HPDE6-E6E7 (cell line): ENCODE results near the gene ERBB4.
A peak's percentile ranks its signal among the peaks of the same experiment; 100 is the strongest.
"Not testable (repeated sequence)": the region's sequence is repeated elsewhere in the genome, so short reads cannot be mapped to it uniquely, and the experiment has no call there.

Source experiments
- DNase-seq: peaks from one replicate; pipeline ENCODE4 v3.0.0; 2011; ENCODE audit warnings: missing footprints; ENCODE audit errors: extremely low spot score

ERBB4 gene

GRCh38 chr2:212299943-212300342 is 238.7 kb downstream of the ERBB4 start:
- DNase-seq, result no peak

DNA sequence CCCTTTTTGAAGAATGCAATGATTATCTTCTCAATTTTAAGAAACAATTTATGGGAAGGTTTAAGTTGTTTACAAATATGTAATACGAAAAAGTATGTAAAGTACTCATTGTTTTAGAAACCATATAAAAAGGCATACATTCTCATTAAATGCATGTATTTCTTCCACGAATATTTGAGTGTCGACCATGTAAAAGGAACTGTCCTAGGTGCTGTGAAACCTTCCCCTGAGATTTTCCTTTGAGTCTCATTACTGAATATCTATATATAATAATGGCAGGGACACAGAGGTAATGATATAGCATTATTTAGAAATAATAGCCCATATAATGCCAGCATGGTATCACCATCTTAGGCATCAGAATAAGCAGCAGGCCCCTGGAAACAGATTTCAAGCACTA is 239.3 kb downstream of the ERBB4 start:
- DNase-seq, result no peak

DNA sequence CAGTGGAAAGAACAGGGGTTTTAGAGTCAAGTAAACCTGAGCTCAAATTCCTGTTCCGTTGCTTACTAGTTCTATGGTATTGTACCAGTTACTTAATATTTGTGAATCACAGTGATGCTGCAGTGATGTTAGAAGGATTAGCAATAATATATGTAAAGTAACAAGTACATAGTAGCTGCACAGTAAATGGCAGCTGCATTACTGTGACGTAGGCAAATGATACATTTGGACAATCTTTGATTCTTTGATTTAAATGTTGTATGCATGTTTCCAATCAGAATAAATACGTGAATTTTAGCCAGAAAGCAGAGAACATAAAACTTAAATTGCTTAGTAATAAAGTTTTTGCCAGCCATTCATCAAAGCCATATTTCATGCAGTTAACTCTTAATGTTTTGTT is 243.0 kb downstream of the ERBB4 start:
- no peak for DNase-seq

GRCh38 chr2:212294816-212295215 is 243.8 kb downstream of the ERBB4 start:
- no peak for DNase-seq

- DNase-seq, result no peak
These were observed 249.3 kb downstream of the ERBB4 start for GRCh38 chr2:212289301-212289700.

DNA sequence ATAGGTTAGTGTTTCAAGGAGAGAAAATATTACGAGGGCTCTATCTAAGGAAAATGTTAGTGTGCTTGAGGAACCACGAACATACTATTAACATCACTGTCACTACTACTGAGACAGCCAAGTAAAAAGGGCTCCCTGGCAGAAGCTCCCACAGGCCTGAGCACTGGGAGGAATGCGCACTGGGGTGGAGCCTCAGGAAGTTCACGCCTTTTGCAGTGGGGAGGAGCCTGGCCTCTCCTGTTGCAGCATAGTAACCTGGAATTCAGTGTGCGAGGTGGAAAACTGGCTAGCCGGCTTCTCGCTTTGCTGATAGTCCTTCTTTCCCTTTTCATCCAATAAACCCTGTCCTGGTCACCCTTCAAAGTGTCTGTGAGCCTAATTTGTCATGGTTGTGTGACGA is 250.3 kb downstream of the ERBB4 start:
- no peak for DNase-seq

GRCh38 chr2:212284166-212284565 is 254.4 kb downstream of the ERBB4 start:
- no peak for DNase-seq

DNA sequence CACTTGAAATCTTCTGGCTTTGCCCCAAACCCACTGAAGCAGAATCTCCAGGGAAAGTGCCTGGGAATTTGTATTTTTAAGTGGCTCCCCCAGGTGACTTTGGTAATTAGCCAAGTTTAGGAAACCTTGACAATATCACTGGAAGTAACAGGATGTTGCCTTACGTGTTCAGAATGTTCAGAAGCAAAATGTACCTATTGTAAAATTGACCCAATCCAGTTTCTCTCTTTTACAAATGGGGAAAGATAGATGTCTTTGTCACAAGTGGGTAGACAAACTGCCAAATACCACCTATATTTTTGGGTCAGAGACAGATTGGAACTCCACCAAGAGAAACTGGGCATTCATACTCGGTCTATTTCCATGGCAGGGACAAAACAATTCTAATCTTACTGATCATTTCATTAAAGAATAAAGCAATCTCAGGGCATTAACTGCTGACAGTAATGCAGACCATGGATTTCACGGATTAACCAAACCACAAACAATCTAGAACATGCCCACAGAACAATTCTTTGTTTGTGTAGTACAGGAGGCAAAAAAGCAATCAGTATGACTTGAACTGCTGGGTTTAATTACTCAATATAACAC is 255.8 kb downstream of the ERBB4 start:
- no peak for DNase-seq

GRCh38 chr2:212276813-212277212 is 261.8 kb downstream of the ERBB4 start:
- no peak for DNase-seq

DNA sequence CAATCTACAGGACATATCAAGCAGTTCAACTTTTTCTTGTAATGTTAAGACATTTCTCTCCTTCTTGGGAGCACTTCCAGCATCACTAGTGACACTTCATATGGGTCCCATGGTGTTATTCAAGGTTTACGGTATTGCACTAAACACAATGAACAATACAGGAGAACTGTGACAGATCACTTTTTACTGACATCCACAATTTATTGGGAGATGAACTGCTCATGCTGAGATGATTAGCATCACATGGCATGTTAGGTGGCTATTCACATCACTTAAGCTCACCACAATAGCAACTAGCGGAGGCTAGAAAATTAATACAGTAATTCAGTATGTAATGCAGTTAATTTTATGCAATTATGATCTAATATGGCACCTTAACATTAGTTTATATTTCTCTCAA is 264.4 kb downstream of the ERBB4 start:
- no peak for DNase-seq

DNA sequence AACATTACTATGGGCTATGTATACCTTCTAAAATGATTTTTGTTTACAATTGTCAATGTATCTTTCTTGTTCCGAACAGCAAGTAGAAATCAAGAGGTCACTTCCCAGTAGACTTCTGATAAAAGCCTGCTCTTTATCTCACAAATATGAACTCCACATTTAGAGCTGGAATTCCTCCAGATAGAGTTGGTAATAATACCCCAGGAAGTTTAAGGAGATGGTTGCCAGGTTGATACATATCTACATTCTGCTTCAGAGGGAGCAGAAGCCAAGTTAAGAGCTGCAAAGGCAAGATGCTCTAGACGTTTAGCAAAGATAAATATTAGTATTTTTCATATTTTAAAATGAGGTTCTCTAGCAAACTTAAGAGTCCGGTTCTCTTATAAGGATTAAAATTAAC is 267.0 kb downstream of the ERBB4 start:
- DNase-seq, result no peak

GRCh38 chr2:212269005-212269404 is 269.6 kb downstream of the ERBB4 start:
- no peak for DNase-seq

- DNase-seq, result no peak
These were observed 272.3 kb downstream of the ERBB4 start for GRCh38 chr2:212266297-212266696.

- no peak for DNase-seq
These were observed 272.8 kb downstream of the ERBB4 start for GRCh38 chr2:212265777-212266176.

- no peak for DNase-seq
These were observed 274.4 kb downstream of the ERBB4 start for GRCh38 chr2:212264187-212264586.

GRCh38 chr2:212259226-212259625 is 279.4 kb downstream of the ERBB4 start:
- DNase-seq, result no peak

DNA sequence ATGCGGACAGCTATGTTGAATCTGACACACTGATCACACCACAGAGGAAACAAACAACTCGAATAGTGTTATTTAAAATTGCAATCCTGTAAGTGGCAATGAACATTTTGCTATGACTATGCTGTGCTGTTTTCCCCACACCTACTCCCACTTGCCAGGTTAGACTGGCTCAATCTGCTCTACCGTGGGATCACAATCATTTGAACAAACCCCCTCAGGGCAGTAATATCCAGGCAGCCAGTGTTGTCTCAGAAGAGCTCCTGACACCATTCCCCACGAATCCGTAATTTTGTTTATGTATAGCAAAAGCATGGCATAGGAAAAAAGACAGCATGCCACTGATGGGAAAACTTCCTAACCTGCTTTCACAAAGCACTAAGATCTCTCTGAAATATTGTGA is 284.3 kb downstream of the ERBB4 start:
- no peak for DNase-seq

DNA sequence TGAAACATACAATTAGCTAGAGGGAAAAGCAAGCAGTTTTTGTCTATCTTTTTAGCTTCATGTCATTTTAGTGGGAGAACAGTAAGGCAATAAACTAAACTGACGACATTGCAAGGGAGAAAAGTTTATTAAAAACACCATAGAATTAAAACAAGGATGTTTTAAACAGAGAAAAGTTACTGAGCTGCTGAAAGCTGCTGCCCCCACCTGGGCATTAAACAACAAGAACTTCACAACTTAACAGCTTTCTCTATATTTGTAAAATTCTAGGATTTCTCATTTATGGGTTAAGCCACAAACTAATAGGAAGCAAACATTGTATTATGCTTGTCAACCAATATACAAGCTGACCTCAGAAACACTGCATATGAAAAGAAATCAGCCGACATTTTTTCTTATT is 289.2 kb downstream of the ERBB4 start:
- peak; percentile 2 for DNase-seq

GRCh38 chr2:212245880-212246279 is 292.7 kb downstream of the ERBB4 start:
- DNase-seq, result no peak

GRCh38 chr2:212242724-212243123 is 295.9 kb downstream of the ERBB4 start:
- DNase-seq, result no peak

- DNase-seq, result not testable (repeated sequence)
These were observed 300.4 kb downstream of the ERBB4 start for GRCh38 chr2:212238152-212238551.

DNA sequence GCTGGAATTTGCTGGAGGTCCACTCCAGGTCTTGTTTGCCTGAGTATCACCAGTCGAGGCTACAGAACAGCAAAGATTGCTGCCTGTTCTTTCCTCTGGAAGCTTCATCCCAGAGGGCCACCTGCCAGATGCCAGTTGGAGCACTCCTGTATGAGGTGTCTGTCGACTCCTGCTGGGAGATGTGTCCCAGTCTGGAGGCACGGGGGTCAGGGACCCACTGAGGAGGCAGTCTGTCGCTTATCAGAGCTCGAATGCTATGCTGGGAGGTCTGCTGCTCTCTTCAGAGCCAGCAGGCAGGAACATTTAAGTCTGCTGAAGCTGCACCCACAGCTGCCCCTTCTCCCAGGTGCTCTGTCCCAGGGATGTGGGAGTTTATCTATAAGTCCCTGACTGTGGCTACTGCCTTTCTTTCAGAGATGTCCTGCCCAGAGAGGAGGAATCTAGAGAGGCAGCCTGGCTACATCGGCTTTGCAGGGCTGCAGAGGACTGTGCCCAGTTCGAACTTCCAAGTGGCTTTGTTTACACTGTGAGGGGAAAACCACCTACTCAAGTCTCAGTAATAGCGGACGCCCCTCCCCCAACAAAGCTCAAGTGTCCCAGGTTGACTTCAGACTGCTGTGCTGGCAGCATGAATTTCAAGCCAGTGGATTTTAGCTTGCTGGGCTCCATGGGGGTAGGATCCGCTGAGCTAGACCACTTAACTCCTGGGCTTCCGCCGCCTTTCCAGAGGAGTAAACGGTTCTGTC is 301.1 kb downstream of the ERBB4 start:
- DNase-seq, result no peak

- peak; percentile 1 for DNase-seq
These were observed 309.8 kb downstream of the ERBB4 start for GRCh38 chr2:212228743-212229171.

GRCh38 chr2:212227755-212228154 is 310.8 kb downstream of the ERBB4 start:
- peak; percentile 50 for DNase-seq
